ENCODE measurements around the gene ALG11. TPM values are rescaled to one million over a fixed set of nuclear protein-coding genes. Genes with fewer than 3 reads are reported as not detected.

ALG11 gene
- polyA plus RNA-seq, 1 experiment = 19.6 TPM

DNA sequence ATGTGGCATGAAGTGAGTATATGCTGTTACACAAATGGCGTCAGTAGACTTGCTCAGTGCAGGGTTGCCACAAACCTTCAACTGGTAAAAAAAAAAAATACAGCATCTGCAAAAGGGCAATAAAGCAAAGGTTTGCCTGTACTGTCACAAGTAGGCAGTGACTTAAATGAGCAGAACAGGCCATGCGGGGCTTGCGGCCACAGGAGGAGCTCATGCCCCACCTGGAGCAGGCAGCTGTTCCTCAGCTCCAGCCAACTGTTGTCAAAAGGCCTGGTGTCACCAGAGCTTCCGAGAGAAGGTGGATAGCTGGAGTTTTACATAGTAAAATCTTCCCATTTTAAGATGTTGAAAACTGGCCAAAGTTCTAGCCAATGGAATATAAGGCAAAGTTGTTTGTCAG is 8.7 kb upstream of the ALG11 start:
- TF ChIP-seq, protein P1, sequence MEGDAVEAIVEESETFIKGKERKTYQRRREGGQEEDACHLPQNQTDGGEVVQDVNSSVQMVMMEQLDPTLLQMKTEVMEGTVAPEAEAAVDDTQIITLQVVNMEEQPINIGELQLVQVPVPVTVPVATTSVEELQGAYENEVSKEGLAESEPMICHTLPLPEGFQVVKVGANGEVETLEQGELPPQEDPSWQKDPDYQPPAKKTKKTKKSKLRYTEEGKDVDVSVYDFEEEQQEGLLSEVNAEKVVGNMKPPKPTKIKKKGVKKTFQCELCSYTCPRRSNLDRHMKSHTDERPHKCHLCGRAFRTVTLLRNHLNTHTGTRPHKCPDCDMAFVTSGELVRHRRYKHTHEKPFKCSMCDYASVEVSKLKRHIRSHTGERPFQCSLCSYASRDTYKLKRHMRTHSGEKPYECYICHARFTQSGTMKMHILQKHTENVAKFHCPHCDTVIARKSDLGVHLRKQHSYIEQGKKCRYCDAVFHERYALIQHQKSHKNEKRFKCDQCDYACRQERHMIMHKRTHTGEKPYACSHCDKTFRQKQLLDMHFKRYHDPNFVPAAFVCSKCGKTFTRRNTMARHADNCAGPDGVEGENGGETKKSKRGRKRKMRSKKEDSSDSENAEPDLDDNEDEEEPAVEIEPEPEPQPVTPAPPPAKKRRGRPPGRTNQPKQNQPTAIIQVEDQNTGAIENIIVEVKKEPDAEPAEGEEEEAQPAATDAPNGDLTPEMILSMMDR (IDR thresholded peaks at IDR 0.05; ENCODE audit: low read depth, low read length) = no peak
- DNase-seq (ENCODE audit: low read depth, low spot score) = no peak
- no peak overlapping the region for H3K27ac ChIP-seq (ENCODE audit: low read depth, low read length)
- ChIA-PET CTCF (interaction anchor here (0.7 kb wide), 1 partner anchor 10 kb away, joined by 3 read pairs; no protein-coding TSS in a partner anchor), POLR2A (no interaction called here)
- H3K4me3 ChIP-seq (ENCODE audit: low read depth, low read length) = no peak overlapping the region
- peaks cover 19% of the 10 kb centered on the region for H3K27me3 ChIP-seq (ENCODE audit: control insufficient read depth, insufficient read depth, low read length)
- no peaks in the 10 kb centered on the region for H3K9me3 ChIP-seq (ENCODE audit: control insufficient read depth, insufficient read depth, low read length)

DNA sequence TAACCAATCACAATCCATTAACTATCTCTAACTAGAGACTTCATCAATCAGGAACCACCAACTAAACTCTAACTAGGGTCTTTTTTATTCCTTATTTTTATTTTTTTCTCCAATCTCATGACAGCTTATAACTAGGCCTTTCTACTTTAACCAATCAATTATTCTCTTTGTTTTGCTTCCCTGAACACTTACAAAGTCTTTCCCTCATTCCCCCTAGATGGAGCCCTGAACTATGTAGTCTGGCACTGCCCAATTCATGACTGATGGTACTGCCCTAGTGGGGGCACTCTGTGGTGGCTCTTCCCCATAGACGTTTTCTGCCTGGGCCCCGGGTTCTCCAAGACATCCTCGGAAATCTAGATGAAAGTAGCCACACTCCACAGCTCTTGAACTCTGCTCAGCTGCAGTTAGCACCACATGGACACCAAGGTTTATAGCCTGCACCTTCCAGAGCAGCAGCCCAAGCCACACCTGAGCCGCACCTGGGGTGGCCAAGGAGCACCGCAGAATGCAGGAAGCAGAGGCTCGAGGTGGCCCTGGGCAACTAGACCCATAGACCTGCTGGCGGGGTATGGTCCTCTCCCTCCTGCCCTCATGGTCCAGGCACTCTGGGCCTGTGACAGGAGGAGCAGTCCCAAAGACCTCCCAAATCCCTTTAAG is 7.6 kb upstream of the ALG11 start:
- TF ChIP-seq, protein P1 (IDR thresholded peaks at IDR 0.05; ENCODE audit: low read depth, low read length) = no peak
- CTCF ChIA-PET = no interaction called here
- Histone ChIP-seq H3K27me3 (ENCODE audit: control insufficient read depth, insufficient read depth, low read length) (peaks cover 17% of the 10 kb centered on the region), H3K9me3 (ENCODE audit: control insufficient read depth, insufficient read depth, low read length) (no peaks in the 10 kb centered on the region), H3K27ac (ENCODE audit: low read depth, low read length) (no peak overlapping the region), H3K4me3 (ENCODE audit: low read depth, low read length) (no peak overlapping the region)
- no peak for DNase-seq (ENCODE audit: low read depth, low spot score)
- POLR2A ChIA-PET = no interaction called here

- TF ChIP-seq, protein P1 (IDR thresholded peaks at IDR 0.05; ENCODE audit: low read depth, low read length) = no peak
- Histone ChIP-seq H3K9me3 (ENCODE audit: control insufficient read depth, insufficient read depth, low read length) (no peaks in the 10 kb centered on the region), H3K4me3 (ENCODE audit: low read depth, low read length) (no peak overlapping the region), H3K27ac (ENCODE audit: low read depth, low read length) (no peak overlapping the region), H3K27me3 (ENCODE audit: control insufficient read depth, insufficient read depth, low read length) (peaks cover 22% of the 10 kb centered on the region)
- CTCF ChIA-PET = no interaction called here
- POLR2A ChIA-PET = no interaction called here
- no peak for DNase-seq (ENCODE audit: low read depth, low spot score)
These were observed 6.2 kb upstream of the ALG11 start for GRCh38 chr13:52005841-52006522.

GRCh38 chr13:52006523-52007245 is 5.5 kb upstream of the ALG11 start:
- Histone ChIP-seq H3K4me3 (ENCODE audit: low read depth, low read length) (no peak overlapping the region), H3K27me3 (ENCODE audit: control insufficient read depth, insufficient read depth, low read length) (peaks cover 24% of the 10 kb centered on the region), H3K9me3 (ENCODE audit: control insufficient read depth, insufficient read depth, low read length) (peaks cover 3% of the 10 kb centered on the region; the same call in 1 of the 2 replicates), H3K27ac (ENCODE audit: low read depth, low read length) (no peak overlapping the region)
- DNase-seq (ENCODE audit: low read depth, low spot score) = no peak
- ChIA-PET CTCF (interaction anchor here (1.6 kb wide), 1 partner anchor 120 kb away, joined by 5 read pairs; no protein-coding TSS in a partner anchor), POLR2A (no interaction called here)
- TF ChIP-seq, protein P1 (IDR thresholded peaks at IDR 0.05; ENCODE audit: low read depth, low read length) = no peak
